ENCODE measurements around the gene FHIT. TPM values are rescaled to one million over a fixed set of nuclear protein-coding genes. Genes with fewer than 3 reads are reported as not detected.

The FHIT gene
- total RNA-seq, 2 experiments from 2014 or later: 6.5 to 9.0 TPM

GRCh38 chr3:60435941-60436650 lies 815.2 kb downstream of the FHIT start:
- H3K27ac Mint-ChIP-seq: no peak overlapping the region
- H3K9me3 Mint-ChIP-seq (ENCODE audit: low read depth): no peaks in the 10 kb centered on the region
- CTCF ChIA-PET: no interaction called here
- DNase-seq (no peak), ATAC-seq (no peak)
- H3K36me3 Mint-ChIP-seq: no peaks in the 10 kb centered on the region
- no peak overlapping the region for H3K4me3 Mint-ChIP-seq
- H3K27me3 Mint-ChIP-seq: peaks cover 2% of the 10 kb centered on the region
- no peaks in the 10 kb centered on the region for H3K4me1 Mint-ChIP-seq

- CTCF ChIA-PET: no interaction called here
- no peak for DNase-seq
- Mint-ChIP-seq H3K4me3 (no peak overlapping the region), H3K27ac (no peak overlapping the region), H3K9me3 (ENCODE audit: low read depth) (no peaks in the 10 kb centered on the region), H3K27me3 (peaks cover 2% of the 10 kb centered on the region), H3K4me1 (peaks cover 4% of the 10 kb centered on the region), H3K36me3 (no peaks in the 10 kb centered on the region)
- ATAC-seq: no peak
These were observed 816.3 kb downstream of the FHIT start for GRCh38 chr3:60434950-60435349.

GRCh38 chr3:60434323-60434722 lies 816.9 kb downstream of the FHIT start:
- ATAC-seq: no peak
- no peaks in the 10 kb centered on the region for H3K9me3 Mint-ChIP-seq (ENCODE audit: low read depth)
- H3K27ac Mint-ChIP-seq: no peak overlapping the region

GRCh38 chr3:60431599-60431958 lies 819.7 kb downstream of the FHIT start:
- peaks cover 2% of the 10 kb centered on the region for H3K27me3 Mint-ChIP-seq
- no peak for ATAC-seq
- CTCF ChIA-PET: no interaction called here
- H3K9me3 Mint-ChIP-seq (ENCODE audit: low read depth): no peaks in the 10 kb centered on the region
- H3K36me3 Mint-ChIP-seq: no peaks in the 10 kb centered on the region
- H3K4me1 Mint-ChIP-seq: peaks cover 7% of the 10 kb centered on the region
- H3K27ac Mint-ChIP-seq: no peak overlapping the region
- no peak overlapping the region for H3K4me3 Mint-ChIP-seq
- no peak for DNase-seq

More at GRCh38 chr3:60434323-60434722, 816.9 kb downstream of the FHIT start:
- DNase-seq: no peak
- Mint-ChIP-seq H3K4me3 (no peak overlapping the region), H3K4me1 (peaks cover 7% of the 10 kb centered on the region), H3K27me3 (peaks cover 2% of the 10 kb centered on the region), H3K36me3 (no peaks in the 10 kb centered on the region)
- CTCF ChIA-PET: no interaction called here

- ATAC-seq (no peak), DNase-seq (no peak)
- peaks cover 7% of the 10 kb centered on the region for H3K4me1 Mint-ChIP-seq
- no peak overlapping the region for H3K27ac Mint-ChIP-seq
- H3K27me3 Mint-ChIP-seq: peaks cover 2% of the 10 kb centered on the region
- CTCF ChIA-PET: no interaction called here
- no peaks in the 10 kb centered on the region for H3K36me3 Mint-ChIP-seq
- H3K4me3 Mint-ChIP-seq: no peak overlapping the region
- H3K9me3 Mint-ChIP-seq (ENCODE audit: low read depth): no peaks in the 10 kb centered on the region
These were observed 821.0 kb downstream of the FHIT start for GRCh38 chr3:60430205-60430604.

- Mint-ChIP-seq H3K27ac (no peak overlapping the region), H3K9me3 (ENCODE audit: low read depth) (no peaks in the 10 kb centered on the region), H3K4me3 (no peak overlapping the region), H3K27me3 (no peaks in the 10 kb centered on the region), H3K4me1 (peaks cover 7% of the 10 kb centered on the region), H3K36me3 (no peaks in the 10 kb centered on the region)
- CTCF ChIA-PET: no interaction called here
- ATAC-seq (no peak), DNase-seq (no peak)
These were observed 824.1 kb downstream of the FHIT start for GRCh38 chr3:60427109-60427508.

- ATAC-seq (no peak), DNase-seq (no peak)
- peaks cover 3% of the 10 kb centered on the region for H3K27me3 Mint-ChIP-seq
- no peaks in the 10 kb centered on the region for H3K36me3 Mint-ChIP-seq
- H3K9me3 Mint-ChIP-seq (ENCODE audit: low read depth): no peaks in the 10 kb centered on the region
- peaks cover 2% of the 10 kb centered on the region for H3K4me1 Mint-ChIP-seq
- CTCF ChIA-PET: no interaction called here
- no peak overlapping the region for H3K27ac Mint-ChIP-seq
- H3K4me3 Mint-ChIP-seq: no peak overlapping the region
These were observed 826.3 kb downstream of the FHIT start for GRCh38 chr3:60424942-60425341.

GRCh38 chr3:60424034-60424433 lies 827.2 kb downstream of the FHIT start:
- Mint-ChIP-seq H3K27me3 (peaks cover 3% of the 10 kb centered on the region), H3K27ac (no peak overlapping the region), H3K4me1 (no peaks in the 10 kb centered on the region), H3K9me3 (ENCODE audit: low read depth) (no peaks in the 10 kb centered on the region), H3K36me3 (no peaks in the 10 kb centered on the region), H3K4me3 (no peak overlapping the region)
- CTCF ChIA-PET: no interaction called here
- ATAC-seq (no peak), DNase-seq (no peak)

- no peaks in the 10 kb centered on the region for H3K4me1 Mint-ChIP-seq
- no peaks in the 10 kb centered on the region for H3K9me3 Mint-ChIP-seq (ENCODE audit: low read depth)
- H3K4me3 Mint-ChIP-seq: no peak overlapping the region
- H3K27me3 Mint-ChIP-seq: peaks cover 3% of the 10 kb centered on the region
- H3K27ac Mint-ChIP-seq: no peak overlapping the region
- ATAC-seq (no peak), DNase-seq (no peak)
- CTCF ChIA-PET: no interaction called here
- no peaks in the 10 kb centered on the region for H3K36me3 Mint-ChIP-seq
These were observed 827.7 kb downstream of the FHIT start for GRCh38 chr3:60423556-60423955.

- H3K27ac Mint-ChIP-seq: no peak overlapping the region
- no peak for ATAC-seq
- H3K4me1 Mint-ChIP-seq: no peaks in the 10 kb centered on the region
- no peak overlapping the region for H3K4me3 Mint-ChIP-seq
- CTCF ChIA-PET: no interaction called here
- H3K9me3 Mint-ChIP-seq (ENCODE audit: low read depth): no peaks in the 10 kb centered on the region
- DNase-seq: no peak
- peaks cover 3% of the 10 kb centered on the region for H3K27me3 Mint-ChIP-seq
- no peaks in the 10 kb centered on the region for H3K36me3 Mint-ChIP-seq
These were observed 829.4 kb downstream of the FHIT start for GRCh38 chr3:60421749-60422446.

GRCh38 chr3:60417576-60417975 lies 833.7 kb downstream of the FHIT start:
- ATAC-seq (no peak), DNase-seq (no peak)

GRCh38 chr3:60414011-60414410 lies 837.2 kb downstream of the FHIT start:
- DNase-seq (no peak), ATAC-seq (no peak)
- Mint-ChIP-seq H3K27me3 (no peaks in the 10 kb centered on the region), H3K4me1 (no peaks in the 10 kb centered on the region), H3K36me3 (no peaks in the 10 kb centered on the region), H3K4me3 (no peak overlapping the region), H3K27ac (no peak overlapping the region), H3K9me3 (ENCODE audit: low read depth) (no peaks in the 10 kb centered on the region)
- CTCF ChIA-PET: no interaction called here

More at GRCh38 chr3:60417576-60417975, 833.7 kb downstream of the FHIT start:
- H3K27me3 Mint-ChIP-seq: peaks cover 3% of the 10 kb centered on the region
- CTCF ChIA-PET: no interaction called here
- no peak overlapping the region for H3K27ac Mint-ChIP-seq
- no peaks in the 10 kb centered on the region for H3K36me3 Mint-ChIP-seq
- H3K9me3 Mint-ChIP-seq (ENCODE audit: low read depth): no peaks in the 10 kb centered on the region
- no peaks in the 10 kb centered on the region for H3K4me1 Mint-ChIP-seq
- H3K4me3 Mint-ChIP-seq: no peak overlapping the region

GRCh38 chr3:60413551-60413950 lies 837.7 kb downstream of the FHIT start:
- no peaks in the 10 kb centered on the region for H3K27me3 Mint-ChIP-seq
- no peak overlapping the region for H3K27ac Mint-ChIP-seq
- no peaks in the 10 kb centered on the region for H3K4me1 Mint-ChIP-seq
- no peak overlapping the region for H3K4me3 Mint-ChIP-seq
- no peaks in the 10 kb centered on the region for H3K36me3 Mint-ChIP-seq
- ATAC-seq: no peak
- CTCF ChIA-PET: no interaction called here
- no peak for DNase-seq
- no peaks in the 10 kb centered on the region for H3K9me3 Mint-ChIP-seq (ENCODE audit: low read depth)

- CTCF ChIA-PET: no interaction called here
These were observed 847.4 kb downstream of the FHIT start for GRCh38 chr3:60403866-60404265.

More at GRCh38 chr3:60403866-60404265, 847.4 kb downstream of the FHIT start:
- no peak for DNase-seq
- Mint-ChIP-seq H3K27me3 (no peaks in the 10 kb centered on the region), H3K4me3 (no peak overlapping the region), H3K36me3 (no peaks in the 10 kb centered on the region), H3K9me3 (ENCODE audit: low read depth) (no peaks in the 10 kb centered on the region), H3K27ac (no peak overlapping the region), H3K4me1 (peaks cover 3% of the 10 kb centered on the region)
- ATAC-seq: no peak
